GM21576 (cell line): ENCODE results near the gene PGR.
A peak's percentile ranks its signal among the peaks of the same experiment; 100 is the strongest.
"Not testable (repeated sequence)": the region's sequence is repeated elsewhere in the genome, so short reads cannot be mapped to it uniquely, and the experiment has no call there.

Source experiments
- ATAC-seq: cut with Tn5 transposase; IDR thresholded peaks from one replicate; pipeline ENCODE4 v1.9.1; 2021; ENCODE audit warnings: mild to moderate bottlenecking, moderate library complexity; ENCODE audit not compliant: unreplicated experiment

The PGR gene

GRCh38 chr11:101082813-101083212 is 46.8 kb downstream of the PGR start:
- no peak for ATAC-seq

- no peak for ATAC-seq
Observed at GRCh38 chr11:101063706-101064105, 65.9 kb downstream of the PGR start.

- no peak for ATAC-seq
Observed at GRCh38 chr11:101061606-101062005, 68.0 kb downstream of the PGR start.

- no peak for ATAC-seq
Observed at GRCh38 chr11:101059331-101059730, 70.3 kb downstream of the PGR start.

- ATAC-seq = no peak
Observed at GRCh38 chr11:101053492-101053891, 76.1 kb downstream of the PGR start.

GRCh38 chr11:101051677-101052076 is 77.9 kb downstream of the PGR start:
- ATAC-seq = no peak

GRCh38 chr11:101049813-101050212 is 79.8 kb downstream of the PGR start:
- ATAC-seq = no peak

GRCh38 chr11:101049123-101049522 is 80.5 kb downstream of the PGR start:
- no peak for ATAC-seq

- ATAC-seq = no peak
Observed at GRCh38 chr11:101048479-101048878, 81.1 kb downstream of the PGR start.

GRCh38 chr11:101046947-101047346 is 82.7 kb downstream of the PGR start:
- ATAC-seq = peak; percentile 48

- ATAC-seq = no peak
Observed at GRCh38 chr11:101045415-101045814, 84.2 kb downstream of the PGR start.

GRCh38 chr11:101043940-101044339 is 85.7 kb downstream of the PGR start:
- no peak for ATAC-seq

- ATAC-seq = no peak
Observed at GRCh38 chr11:101035872-101036271, 93.7 kb downstream of the PGR start.

- ATAC-seq = no peak
Observed at GRCh38 chr11:101034076-101034475, 95.5 kb downstream of the PGR start.

GRCh38 chr11:101032991-101033390 is 96.6 kb downstream of the PGR start:
- no peak for ATAC-seq

- ATAC-seq = no peak
Observed at GRCh38 chr11:101031713-101032112, 97.9 kb downstream of the PGR start.

- ATAC-seq = peak; percentile 51
Observed at GRCh38 chr11:101030692-101031091, 98.9 kb downstream of the PGR start.

- ATAC-seq = no peak
Observed at GRCh38 chr11:101030015-101030414, 99.6 kb downstream of the PGR start.

GRCh38 chr11:101028644-101029043 is 101.0 kb downstream of the PGR start:
- no peak for ATAC-seq

GRCh38 chr11:101022256-101022655 is 107.4 kb downstream of the PGR start:
- ATAC-seq = no peak

- ATAC-seq = no peak
Observed at GRCh38 chr11:101019870-101020269, 109.7 kb downstream of the PGR start.

GRCh38 chr11:101014600-101015285 is 114.9 kb downstream of the PGR start:
- no peak for ATAC-seq

- ATAC-seq = not testable (repeated sequence)
Observed at GRCh38 chr11:101013702-101014101, 115.9 kb downstream of the PGR start.
